Activated CD4-positive, alpha-beta T cell treated with anti-CD3 and anti-CD28 coated beads for 1 hour (primary cell): ENCODE results near the gene GPD1L.

Experiments used
- DNase-seq: peaks from one replicate; pipeline ENCODE4 v3.0.0-alpha.2; 2020

The GPD1L gene

DNA sequence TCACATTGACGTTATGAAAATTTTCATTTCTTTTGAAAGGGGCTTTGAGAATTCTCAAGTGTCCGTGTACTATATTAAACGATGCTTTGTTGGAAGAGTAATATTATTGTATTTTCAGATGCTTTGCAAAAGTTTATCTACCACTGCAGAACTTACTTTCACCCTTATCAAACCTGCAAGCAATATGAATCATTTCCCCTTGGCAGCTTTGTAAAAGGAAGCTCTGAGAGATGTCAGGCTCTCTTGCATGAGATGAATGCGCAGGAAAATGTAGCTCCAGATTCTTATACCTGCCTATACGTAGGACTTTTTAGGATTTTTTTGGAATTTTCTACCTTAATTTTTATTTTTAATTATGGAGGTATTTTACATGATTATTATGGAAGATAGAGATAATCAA lies 34.5 kb downstream of the GPD1L start:
- no peak for DNase-seq

DNA sequence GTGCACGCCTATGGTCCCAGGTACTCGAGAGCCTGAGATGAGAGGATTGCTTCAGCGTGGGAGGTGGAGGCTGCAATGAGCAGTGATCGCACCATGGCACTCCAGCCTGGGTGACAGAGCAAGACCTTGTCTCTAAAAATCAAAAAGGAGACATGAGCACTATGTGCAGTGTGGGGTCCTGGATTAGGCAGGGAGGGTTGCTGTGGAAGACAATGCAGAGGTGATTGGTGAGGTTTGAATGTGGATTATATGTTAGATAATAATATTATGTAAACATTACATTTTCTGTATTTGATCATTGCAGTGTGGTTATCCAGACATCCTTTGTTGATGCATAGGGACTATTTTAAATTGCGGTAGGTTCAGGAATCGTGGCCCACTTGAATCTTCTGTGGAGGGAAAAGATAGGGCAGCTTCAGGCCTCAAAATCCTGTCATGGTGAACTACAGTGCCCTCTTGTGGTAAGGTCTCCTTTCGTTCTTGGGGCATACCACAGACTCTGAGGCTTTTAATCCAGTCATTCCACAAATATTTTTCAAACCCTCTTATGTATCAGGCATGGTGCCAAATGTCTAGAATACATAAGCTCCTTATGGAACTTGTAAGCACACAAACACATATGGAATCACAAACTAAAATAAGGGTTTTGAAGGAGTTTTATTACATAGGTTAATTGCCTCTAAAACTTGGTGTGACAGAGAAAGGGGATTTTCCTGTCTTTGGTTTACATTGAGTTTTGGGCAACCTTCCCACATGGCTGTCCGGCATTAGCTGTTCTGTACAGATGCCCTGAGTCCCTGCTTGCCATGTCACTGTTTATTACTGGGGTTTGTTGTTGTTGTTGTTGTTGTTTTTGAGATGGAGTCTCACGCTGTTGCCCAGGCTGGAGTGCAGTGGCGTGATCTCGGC lies 37.7 kb downstream of the GPD1L start:
- peak; percentile 11 for DNase-seq

DNA sequence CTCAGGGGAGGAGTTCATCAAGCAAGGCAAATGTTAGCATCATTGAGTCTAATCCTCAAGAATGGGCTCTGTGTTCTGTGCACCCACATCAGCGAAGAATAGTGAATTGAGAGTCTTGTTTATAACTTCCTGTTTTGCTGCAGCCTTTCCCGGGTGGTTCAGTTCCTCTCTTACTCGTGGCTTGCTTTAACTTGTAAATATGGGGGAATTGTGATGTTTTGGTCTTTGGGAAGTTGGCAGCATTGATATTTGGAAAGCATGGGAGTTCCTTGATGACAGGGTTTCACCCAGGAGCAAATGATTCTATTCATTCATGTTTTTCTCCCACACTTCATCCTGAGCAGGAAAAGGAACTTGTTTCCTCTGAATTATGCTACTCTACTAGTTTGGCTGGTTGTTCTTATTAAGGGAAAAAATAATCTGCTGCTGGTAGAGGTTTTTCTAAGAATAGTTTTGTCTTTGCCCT lies 40.4 kb downstream of the GPD1L start:
- DNase-seq: no peak

DNA sequence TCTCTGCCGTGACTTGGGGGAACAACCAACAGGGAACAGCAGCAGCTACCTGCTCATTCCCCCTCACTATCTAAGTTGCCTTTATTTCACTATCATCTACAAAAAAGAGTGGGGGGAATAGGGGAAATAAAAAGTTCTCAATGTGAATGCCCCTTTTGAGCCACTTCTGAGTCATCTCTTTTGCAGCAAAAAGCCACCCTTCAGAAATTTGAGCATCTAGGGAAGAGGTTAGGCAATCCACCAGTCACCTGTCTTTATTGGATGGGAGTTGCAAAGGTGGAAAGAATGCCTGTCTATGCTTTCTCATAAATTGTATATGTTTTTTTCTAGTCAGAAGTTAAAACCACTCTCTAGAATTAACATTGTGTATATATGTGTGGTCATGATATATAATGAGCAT lies 41.1 kb downstream of the GPD1L start:
- DNase-seq: no peak

DNA sequence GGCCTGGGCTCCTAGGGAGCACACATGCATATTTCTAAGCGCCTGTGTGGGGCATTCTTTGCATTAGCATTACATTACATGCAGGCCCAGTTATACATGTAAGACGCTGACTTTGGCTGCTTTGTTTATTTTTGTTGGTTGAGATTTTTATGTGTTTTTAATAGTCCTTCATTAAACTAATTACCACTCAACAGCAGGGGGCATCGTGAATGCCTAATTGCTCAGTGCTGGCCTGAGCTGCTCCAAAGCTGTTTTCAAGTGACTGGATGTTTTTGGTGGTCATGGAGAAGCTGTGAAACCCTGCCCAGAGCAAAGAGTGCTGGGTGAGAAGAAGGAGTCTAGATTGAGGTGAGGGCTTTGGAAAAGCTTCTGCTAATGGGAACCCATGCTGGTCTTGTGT lies 41.5 kb downstream of the GPD1L start:
- DNase-seq: no peak

DNA sequence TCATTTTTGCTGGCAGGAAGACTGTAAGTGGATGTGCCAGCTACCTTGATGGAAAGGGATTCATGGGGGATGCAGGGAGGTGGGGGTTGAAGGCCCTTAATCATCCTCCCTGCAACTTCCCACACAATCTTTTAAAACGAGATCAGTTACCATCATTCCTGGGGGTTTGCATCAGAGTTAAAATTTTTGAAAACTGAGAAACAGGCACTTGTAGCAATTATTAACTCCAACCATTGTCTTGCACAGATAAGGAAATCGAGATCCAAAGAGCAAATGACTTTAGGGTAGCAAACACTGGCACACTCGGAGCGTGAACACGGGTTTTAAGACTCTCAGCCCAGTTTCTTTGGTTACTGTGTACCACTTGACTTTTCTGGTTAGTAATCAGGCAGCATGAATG lies 41.9 kb downstream of the GPD1L start:
- no peak for DNase-seq

DNA sequence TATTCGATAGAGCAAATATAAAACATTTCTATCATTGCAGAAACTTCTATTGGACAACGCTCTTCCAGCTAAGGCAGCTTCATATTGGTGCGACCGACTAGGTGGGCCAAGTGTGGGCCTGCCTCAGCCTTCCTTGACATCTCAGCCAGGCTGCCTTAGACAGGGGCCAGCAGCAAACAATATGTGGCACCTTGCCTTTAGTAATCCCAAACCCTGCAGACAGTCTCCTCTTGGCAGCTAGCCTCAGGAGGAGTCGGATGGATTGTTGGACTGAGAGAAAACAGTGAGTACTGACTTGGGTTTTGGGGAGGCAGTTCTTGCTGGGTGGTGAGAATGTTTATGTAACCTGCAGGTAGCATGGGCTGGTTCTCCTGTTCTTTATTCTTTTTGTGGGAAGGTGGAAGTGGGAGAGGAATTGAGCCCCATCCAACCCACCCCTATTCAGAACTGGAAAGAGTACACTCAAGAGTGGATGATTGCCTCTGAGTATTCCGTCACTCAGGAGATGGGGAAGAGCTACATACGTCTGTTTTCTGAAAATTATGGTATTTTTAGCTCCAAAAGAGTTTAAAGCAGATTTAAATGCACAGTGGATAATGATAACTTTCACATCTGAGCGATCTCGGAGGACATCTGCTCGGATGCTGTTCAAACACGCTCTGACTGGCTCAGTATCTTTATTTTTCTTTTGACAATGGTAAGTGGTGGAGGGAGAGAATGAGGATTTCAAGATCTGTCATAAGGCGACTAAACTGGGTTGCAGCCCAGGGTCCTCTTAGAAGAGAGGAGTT lies 47.2 kb downstream of the GPD1L start:
- DNase-seq: no peak

DNA sequence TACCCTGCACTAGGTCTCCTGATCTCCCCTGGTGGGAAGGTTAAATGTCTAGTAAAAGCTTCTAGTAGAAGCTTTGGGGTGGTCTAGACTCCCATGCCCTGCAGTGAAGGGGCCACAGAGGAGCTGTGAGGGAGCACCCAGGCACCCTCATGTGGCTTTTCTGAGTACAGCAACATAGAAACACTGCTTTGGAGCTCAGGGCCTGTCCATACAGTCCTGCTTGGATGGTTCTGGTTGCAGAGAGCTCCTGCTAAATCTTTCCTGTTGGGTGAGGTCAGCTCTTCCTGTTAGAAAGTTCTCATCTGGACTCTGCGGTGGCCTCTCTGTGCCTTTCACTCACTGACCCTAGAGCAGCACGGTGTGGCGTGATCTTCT lies 47.8 kb downstream of the GPD1L start:
- DNase-seq: no peak

DNA sequence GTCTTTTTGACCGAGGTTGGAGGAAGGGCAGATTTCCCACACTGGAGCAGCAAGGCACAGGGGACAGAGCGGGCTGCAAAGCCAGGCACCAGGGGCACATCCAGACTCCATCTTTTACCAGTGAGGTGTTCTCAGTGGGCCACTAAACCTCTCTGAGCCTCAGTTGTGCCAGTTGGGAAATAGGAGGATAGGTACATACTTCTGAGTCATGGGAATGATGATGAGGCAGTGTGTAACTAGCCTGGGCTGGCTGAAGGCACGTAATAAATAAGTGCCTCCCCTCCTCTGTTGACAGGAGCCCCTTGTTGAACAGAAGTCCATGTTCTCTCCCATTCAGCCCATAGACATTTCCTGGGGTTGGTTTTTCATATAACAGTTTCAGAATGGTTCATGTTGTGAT lies 48.7 kb downstream of the GPD1L start:
- no peak for DNase-seq

DNA sequence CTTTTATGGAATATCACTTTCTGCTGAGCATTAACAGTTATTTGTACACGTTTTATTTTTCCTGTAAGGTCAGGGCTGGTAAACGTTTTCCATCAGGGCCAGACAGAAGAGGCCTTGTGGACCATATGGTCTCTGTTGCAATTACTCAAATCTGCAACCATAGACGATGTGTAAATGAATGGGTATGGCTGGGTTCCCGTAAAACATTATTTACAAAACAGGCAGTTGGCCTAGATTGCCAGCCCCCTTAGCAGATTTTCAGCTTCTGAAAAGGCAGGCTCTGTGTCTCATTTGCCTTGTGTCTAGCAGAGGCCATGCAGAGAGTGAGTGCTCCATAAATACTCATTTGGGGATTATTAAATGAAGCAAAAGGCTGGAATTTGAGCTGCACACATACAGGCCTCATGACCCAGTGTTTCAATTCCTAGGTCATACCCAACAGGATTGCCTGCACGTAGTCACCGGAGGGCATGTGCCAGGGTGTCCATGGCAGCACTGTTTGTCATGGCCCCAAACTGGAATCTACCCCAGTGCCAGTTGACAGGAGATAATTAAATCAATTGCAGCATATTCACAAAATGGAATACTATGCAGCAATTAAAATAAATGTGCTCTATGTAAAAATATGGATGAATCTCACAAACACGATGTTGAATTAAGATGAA lies 51.3 kb downstream of the GPD1L start:
- DNase-seq: no peak

DNA sequence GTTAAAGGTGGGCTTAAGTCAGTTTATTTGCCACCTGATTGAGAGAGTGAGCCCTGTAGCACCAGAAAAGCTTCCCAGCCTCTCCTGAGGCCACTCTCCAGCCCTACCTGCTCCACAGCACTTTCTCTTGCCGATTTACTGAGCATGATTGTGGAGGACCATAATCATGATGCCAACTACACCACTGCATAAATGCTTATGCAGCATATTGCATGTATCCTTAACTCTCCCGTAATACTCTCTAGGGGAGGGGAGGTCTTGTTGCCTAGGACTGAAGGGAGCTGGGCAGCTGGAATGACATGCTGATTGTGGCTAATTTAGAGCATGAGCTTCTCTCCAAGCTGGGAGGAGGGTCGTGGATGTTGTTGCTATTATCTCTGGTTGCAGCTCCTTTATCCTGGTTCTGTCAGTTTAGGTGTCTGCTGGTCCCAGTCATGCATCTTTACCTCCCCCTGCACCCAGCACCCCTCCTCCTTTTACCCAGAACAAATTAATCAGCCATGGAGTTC lies 54.3 kb downstream of the GPD1L start:
- DNase-seq: no peak

DNA sequence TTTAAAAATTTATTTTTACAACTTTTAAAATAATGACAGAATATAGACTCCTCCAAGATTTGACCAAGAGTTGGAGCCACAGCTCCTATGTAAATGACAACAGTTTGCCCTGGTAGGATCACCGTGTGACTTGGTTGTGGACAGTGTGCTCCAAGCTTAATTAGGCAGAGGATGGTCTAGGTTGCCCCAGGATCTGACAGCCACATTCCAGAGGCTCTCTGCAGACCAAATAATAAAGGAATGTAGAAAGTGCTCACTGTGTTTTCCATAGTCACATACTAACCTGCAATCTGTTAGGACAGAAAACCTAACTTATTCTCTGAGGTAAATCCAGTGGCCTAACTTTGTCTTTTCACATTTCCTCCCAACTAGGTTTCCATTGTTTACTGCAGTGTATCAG lies 59.0 kb downstream of the GPD1L start:
- DNase-seq: no peak

DNA sequence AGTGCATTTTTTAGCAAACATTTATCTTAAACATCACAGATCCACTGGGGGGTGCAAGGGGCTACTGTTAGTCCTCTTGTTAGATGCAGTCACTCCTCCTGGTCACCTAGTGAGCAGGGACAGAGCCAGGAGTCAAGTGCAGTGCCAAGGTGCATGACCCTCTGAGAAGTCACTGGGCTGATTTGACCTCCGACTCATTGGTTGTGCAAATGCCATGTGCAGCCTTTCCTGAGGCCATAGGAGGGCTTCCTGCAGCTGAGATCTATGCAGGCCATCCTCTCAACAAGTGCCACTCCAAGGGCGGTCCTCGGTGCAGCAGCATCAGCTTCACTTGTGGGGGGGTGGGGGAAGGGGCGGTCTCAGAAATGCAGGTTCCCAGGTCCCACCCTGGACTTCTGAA lies 60.2 kb downstream of the GPD1L start:
- no peak for DNase-seq

DNA sequence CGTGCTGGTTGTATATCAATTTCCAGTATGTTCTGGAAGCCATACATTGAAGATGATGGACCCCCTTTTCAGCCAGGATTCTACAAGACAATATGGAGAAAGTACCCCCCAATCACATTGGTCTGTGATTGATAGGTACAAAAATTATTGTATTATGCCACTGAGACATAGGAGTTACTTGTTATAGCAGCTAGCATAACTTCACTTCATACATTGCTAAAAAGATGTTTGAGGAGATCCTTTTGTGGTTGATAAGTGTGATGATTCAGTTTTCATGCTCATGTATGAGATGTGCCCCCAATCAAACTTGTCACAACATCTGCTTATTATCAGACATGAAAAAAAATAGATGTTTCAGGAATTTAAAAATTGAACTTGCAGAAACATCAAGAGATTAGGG lies 66.0 kb downstream of the GPD1L start:
- DNase-seq: no peak

DNA sequence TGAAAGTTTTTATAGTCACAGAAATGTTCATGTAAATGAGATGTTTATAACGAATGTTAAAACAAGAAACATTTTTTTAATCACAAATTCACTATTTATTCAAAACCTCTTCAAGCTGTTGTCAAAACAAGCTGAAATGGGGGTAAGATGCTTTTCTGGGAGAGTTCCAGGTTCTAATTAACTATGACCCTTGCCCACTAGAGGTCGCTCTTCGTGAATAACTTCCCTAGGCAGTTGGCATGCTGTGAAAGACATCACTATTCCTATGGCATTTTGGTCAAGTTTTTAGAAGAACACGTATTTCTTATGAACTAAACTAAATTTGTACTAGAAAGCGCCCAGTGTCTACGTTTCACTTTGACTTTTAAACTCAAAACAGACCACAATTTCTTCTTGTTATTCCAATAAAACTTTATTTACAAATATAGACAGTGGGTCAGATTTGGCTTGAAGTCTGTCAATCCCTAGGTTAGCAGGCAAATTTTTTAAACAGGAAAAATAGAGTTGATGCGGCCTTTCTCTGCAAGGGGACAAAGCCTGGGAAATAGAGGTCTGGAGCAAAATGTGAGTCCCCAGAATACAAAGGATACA lies 69.3 kb downstream of the GPD1L start:
- DNase-seq: no peak

DNA sequence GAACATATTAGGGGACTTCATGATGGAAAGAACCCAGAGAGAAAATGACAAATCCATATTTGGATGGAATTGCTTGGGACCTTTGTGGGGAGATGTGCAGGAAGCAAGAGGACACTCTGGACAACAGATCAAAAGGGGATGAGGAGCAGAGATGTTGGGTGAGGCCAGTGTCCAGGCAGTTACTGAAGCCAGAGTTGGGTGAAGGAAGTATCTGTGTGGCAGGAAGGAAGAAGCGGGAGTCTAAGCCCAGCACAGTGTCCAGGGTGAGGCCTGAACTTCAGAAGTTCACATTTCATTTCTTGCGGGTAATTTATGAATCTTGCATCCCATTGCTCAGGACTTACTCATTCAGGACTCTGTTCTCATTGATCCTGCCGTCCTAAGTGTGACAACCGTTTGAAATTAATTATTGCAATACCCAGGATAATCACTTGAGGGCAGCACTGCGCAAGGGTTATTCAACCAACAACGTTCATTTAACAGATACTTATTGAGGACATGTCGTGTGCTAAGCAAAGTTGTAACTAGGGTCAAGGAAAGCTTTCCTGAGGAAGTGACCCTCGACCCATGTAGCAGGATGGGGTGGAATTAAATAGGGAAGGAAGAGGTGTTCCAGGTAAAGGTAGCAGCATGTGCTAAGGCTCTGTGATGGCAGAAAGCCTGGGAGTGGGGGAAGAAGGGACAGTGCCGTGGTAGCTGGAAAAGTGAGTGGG lies 70.7 kb downstream of the GPD1L start:
- DNase-seq: peak; percentile 20

DNA sequence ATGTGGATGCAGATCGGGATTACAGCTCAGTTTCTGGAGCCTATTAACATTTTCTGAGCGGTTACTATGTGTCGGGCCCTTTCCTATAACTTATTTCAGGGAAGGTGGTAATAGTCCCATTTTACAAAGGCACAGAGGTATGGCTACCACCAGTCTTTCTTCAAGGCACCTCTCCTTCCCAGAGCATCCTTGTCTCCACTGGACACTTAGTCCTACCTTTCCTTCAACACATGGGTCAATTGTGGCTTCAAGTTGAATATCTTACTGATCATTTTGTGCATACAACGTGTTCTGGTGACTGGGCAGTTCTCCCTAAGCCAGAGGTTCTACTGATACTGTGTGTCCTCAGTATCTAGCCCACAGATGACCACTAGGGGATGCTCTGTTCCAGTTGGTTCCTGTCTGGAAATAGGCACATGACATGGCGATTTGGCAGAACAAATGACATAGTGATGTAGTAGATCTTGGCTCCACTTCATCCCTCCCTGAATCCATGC lies 71.3 kb downstream of the GPD1L start:
- peak; percentile 13 for DNase-seq

DNA sequence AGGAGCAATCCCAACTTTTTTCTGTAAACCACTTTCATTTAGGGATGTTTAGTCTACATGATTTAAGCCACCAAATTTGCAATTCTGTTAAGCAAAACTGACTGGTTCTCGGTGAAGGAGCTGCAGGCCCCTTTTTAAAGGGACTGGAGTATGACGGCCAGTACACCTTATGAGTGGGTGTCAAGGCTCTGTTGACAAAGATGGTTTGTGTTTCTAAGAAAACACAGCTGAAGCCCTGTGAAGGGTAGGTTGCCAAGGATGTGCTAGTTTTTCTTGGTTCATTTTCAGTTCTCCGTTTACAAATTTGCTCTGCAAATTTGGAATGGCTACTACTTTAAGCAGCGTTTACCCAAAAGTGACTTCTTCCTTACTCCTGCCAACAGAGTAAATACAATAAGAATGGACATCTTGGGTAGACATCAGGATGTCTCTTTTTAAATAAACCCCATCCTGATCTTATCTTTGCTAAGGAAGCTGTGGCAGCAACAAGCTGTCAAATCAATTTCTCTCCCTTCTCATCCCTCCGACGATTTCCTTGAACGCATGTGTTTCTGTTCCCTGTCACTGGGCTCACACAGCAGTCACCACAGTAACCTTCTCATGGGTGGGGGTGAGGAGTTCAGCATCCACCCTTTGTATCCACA lies 73.8 kb downstream of the GPD1L start:
- no peak for DNase-seq

DNA sequence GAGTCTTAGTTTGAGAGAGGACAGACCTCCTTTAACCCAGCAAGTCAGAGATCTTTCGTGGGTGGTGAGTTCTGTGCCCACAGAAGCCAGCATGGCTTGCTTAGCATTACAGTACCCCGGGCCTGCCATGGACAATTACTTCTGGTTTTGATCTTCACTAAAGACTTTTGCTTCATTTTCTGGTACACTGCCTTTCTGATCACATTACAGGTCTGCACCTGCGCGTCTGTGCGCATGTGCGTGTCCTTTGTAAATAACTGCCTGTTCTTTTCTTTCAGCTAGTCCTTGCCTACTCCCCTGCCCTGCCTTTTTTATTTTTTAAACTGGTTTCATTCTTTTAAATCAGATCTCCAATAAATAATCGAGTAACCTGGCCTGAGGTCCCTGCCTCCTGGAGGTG lies 74.9 kb downstream of the GPD1L start:
- DNase-seq: no peak

DNA sequence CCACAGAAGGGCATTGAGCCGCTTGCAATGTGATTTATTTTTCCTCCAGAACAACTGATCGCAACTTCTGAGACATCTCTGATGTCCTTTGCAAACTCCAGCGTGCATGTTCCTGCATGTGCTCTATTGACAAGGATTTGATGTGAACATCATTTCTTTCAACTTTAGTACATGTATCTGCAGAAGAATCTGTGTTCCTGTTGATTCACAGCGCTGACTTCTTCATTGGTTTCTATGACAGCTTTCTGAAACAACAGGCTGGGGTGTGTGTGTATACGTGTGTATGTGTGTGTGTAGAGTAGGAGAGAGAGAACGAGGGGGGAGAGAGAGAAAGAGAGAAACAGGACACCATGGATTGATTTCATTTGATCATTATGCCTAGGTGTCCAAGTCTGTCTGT lies 75.4 kb downstream of the GPD1L start:
- DNase-seq: no peak

DNA sequence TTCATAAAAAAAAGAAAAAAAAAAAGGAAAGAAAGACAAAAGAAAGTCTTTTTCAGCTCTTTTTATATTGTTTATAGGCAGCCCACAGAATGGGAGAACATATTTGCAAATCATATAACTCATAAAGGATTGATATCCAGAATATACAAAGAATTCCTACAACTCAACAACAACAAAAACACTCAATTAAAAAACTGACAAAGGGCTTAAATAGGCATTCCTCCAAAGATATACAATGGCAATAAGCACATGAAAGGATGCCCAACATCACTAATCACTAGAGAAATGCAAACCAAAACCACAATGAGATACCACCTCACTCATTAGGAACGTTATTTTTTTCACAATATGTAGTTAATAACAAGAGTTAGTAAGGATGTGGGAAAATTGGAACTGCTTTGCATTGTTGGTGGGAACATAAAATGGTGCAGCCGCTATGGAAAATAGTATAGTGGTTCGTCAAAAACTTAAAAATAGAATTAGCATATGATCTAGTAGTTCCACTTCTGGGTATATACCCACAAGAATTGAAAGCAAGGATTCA lies 77.8 kb downstream of the GPD1L start:
- DNase-seq: no peak
